OCI-LY3 (cell line): Measurements from ENCODE around the gene ERGIC1.

ENCODE experiments used
- H2AFZ ChIP-seq: fragments of 200-600, 300-600 bp; shearing (Covaris generic); 2 replicates; pipeline ENCODE4 v1.6.0; 2014; ENCODE audit warnings: antibody characterized with exemption, low read depth, low read length
- H3K27ac ChIP-seq: fragments of 200-600, 300-600 bp; sonication (generic); 2 replicates; pipeline ENCODE4 v1.5.1; 2014; ENCODE audit warnings: mild to moderate bottlenecking, low read length, moderate library complexity, mixed read lengths
- H3K27me3 ChIP-seq: fragments of 200-600, 300-600 bp; sonication (generic); 2 replicates; pipeline ENCODE4 v1.6.1; 2014; ENCODE audit warnings: low read depth, low read length, mixed read lengths
- H3K36me3 ChIP-seq: fragments of 200-600, 300-600 bp; sonication (generic); replicated peaks from 2 replicates; pipeline ENCODE3; 2014; ENCODE audit warnings: low read depth, low read length, mixed read lengths
- H3K4me1 ChIP-seq: fragments of 300-600, 200-600 bp; sonication (generic); 2 replicates; pipeline ENCODE4 v1.6.1; 2014; ENCODE audit warnings: low read length, mixed read lengths
- H3K4me2 ChIP-seq: fragments of 200-600, 300-600 bp; sonication (generic); 2 replicates; pipeline ENCODE4 v1.6.1; 2014; ENCODE audit warnings: low read length, mixed read lengths
- H3K4me3 ChIP-seq: fragments of 300-600, 200-600 bp; sonication (generic); 2 replicates; pipeline ENCODE4 v1.5.1; 2014; ENCODE audit warnings: antibody characterized with exemption, mild to moderate bottlenecking, low read length, moderate library complexity
- H3K79me2 ChIP-seq: fragments of 300-600, 200-600 bp; shearing (Covaris generic); 2 replicates; pipeline ENCODE4 v1.6.1; 2014; ENCODE audit warnings: mild to moderate bottlenecking, low read length, mixed read lengths
- H3K9ac ChIP-seq: fragments of 300-600, 200-600 bp; shearing (Covaris generic); 2 replicates; pipeline ENCODE4 v1.6.0; 2014; ENCODE audit warnings: mild to moderate bottlenecking, low read length, moderate library complexity
- H3K9me3 ChIP-seq: fragments of 200-600, 300-600 bp; shearing (Covaris generic); 2 replicates; pipeline ENCODE4 v1.6.1; 2014; ENCODE audit warnings: low read length, mixed read lengths; ENCODE audit not compliant: insufficient read depth
- H4K20me1 ChIP-seq: fragments of 200-600, 300-600 bp; sonication (generic); 2 replicates; pipeline ENCODE4 v1.6.1; 2016; ENCODE audit warnings: low read length, mixed read lengths; ENCODE audit not compliant: insufficient read depth
- EZH2phosphoT487 ChIP-seq: fragments of 200-600 bp; shearing (Covaris generic); IDR thresholded peaks from 2 replicates; pipeline ENCODE4 v1.6.1; 2018; ENCODE audit warnings: antibody characterized with exemption, mixed run types, low read depth
- TF ChIP-seq, protein P1 (sequence below): fragments of 200-600, 300-600 bp; sonication (generic); IDR thresholded peaks from 2 replicates; pipeline ENCODE4 v1.5.1; 2014; ENCODE audit warnings: antibody characterized with exemption, low read length, low read depth

ERGIC1 gene

DNA sequence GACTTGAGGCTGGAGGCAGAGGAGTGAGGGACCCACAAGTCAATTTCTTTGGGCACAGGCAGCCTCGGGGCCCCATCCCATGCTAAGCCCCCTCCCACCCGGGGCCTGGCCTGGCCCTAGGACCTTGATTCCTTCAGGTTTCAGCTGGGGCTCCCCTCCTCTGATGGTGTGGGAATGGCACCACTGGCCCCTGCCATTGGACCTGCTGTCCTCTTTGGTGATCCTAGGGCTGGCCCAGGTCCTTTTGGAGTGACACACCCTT is 10.5 kb downstream of the ERGIC1 start:
- Histone ChIP-seq H3K9ac (no peak overlapping the region), H3K79me2 (peaks cover 4% of the 10 kb centered on the region; the same call in 1 of the 2 replicates)

DNA sequence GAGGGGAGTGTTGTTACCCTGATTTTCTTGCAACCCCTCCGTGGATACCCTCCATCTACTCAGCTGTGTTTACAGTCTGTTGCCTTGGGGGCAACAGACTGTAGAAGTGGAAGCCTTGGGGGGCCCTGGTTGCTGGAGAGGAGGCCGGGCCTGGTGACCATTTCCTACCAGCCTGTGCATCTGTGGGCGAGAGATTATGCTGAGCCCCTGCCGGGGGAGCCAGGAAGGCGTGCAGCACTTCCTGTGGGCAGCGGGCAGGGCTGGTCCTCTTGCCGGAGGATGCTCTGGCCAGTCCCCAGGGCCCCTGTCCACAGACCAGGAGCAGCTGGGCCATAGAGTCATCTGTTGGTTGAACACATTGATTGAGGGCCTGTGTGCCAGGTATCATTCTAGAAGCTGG is 11.1 kb downstream of the ERGIC1 start:
- no peak overlapping the region for H3K4me2 ChIP-seq
- H3K36me3 ChIP-seq, result no peaks in the 10 kb centered on the region
- H3K4me3 ChIP-seq, result no peak overlapping the region
- H3K4me1 ChIP-seq, result no peaks in the 10 kb centered on the region
- H2AFZ ChIP-seq, result no peak overlapping the region
- no peak for TF ChIP-seq EZH2phosphoT487
- TF ChIP-seq, protein P1, sequence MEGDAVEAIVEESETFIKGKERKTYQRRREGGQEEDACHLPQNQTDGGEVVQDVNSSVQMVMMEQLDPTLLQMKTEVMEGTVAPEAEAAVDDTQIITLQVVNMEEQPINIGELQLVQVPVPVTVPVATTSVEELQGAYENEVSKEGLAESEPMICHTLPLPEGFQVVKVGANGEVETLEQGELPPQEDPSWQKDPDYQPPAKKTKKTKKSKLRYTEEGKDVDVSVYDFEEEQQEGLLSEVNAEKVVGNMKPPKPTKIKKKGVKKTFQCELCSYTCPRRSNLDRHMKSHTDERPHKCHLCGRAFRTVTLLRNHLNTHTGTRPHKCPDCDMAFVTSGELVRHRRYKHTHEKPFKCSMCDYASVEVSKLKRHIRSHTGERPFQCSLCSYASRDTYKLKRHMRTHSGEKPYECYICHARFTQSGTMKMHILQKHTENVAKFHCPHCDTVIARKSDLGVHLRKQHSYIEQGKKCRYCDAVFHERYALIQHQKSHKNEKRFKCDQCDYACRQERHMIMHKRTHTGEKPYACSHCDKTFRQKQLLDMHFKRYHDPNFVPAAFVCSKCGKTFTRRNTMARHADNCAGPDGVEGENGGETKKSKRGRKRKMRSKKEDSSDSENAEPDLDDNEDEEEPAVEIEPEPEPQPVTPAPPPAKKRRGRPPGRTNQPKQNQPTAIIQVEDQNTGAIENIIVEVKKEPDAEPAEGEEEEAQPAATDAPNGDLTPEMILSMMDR, result no peak
- H3K9ac ChIP-seq, result no peak overlapping the region
- H3K27me3 ChIP-seq, result no peaks in the 10 kb centered on the region
- no peak overlapping the region for H3K27ac ChIP-seq
- peaks cover 42% of the 10 kb centered on the region for H4K20me1 ChIP-seq
- H3K79me2 ChIP-seq, result peaks cover 4% of the 10 kb centered on the region; the same call in 1 of the 2 replicates
- H3K9me3 ChIP-seq, result no peaks in the 10 kb centered on the region

More for the DNA sequence above, 10.5 kb downstream of the ERGIC1 start:
- TF ChIP-seq, protein P1, result no peak
- no peak for TF ChIP-seq EZH2phosphoT487
- no peak overlapping the region for H3K4me3 ChIP-seq
- H4K20me1 ChIP-seq, result peaks cover 42% of the 10 kb centered on the region
- H3K27ac ChIP-seq, result no peak overlapping the region
- H3K4me1 ChIP-seq, result no peaks in the 10 kb centered on the region
- H3K4me2 ChIP-seq, result no peak overlapping the region
- H3K27me3 ChIP-seq, result no peaks in the 10 kb centered on the region
- H3K9me3 ChIP-seq, result no peaks in the 10 kb centered on the region
- H3K36me3 ChIP-seq, result no peaks in the 10 kb centered on the region
- no peak overlapping the region for H2AFZ ChIP-seq

DNA sequence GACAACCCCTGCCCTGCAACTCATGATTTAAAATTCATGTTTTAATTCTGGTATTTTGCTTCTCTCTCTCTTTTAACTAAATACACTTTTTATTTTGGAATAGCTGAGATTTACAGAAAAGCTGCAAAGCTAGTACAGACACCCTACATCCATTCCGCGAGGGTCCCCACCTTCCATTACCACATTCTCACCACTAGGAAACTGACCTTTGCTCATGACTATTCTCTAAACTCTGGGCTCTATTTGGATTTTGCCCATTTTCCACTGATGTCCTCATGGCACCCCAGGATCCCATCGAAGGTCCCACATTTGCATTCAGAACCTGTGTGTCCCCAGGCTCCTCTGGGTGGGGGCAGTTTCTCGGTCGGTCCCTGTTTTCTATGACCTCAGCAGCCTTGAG is 11.5 kb downstream of the ERGIC1 start:
- Histone ChIP-seq H3K36me3 (no peaks in the 10 kb centered on the region), H4K20me1 (peaks cover 42% of the 10 kb centered on the region), H2AFZ (no peak overlapping the region), H3K9me3 (no peaks in the 10 kb centered on the region), H3K27ac (no peak overlapping the region), H3K27me3 (no peaks in the 10 kb centered on the region), H3K4me2 (no peak overlapping the region), H3K79me2 (peaks cover 4% of the 10 kb centered on the region; the same call in 1 of the 2 replicates), H3K4me3 (no peak overlapping the region), H3K4me1 (no peaks in the 10 kb centered on the region), H3K9ac (no peak overlapping the region)
- TF ChIP-seq, protein P1, result no peak

DNA sequence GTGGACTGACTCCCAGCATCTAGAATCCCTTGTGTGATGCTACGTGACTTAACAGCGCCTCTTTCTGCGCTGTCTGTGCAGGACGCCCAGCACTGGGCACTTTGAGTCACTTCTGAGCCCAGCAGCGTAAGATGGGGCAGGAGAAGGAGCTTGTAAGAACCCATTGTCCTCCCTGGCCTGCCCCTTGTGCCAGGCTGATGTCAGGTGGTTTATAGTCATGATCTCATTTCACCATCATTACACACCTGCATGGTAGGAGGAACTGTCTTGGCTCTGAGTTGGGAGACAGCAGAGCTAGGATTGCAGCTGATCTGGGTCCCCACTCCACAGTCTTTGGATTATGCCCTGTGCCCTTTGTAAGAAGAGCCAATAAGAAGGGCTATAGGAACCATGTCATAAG is 12.2 kb downstream of the ERGIC1 start:
- no peaks in the 10 kb centered on the region for H3K27me3 ChIP-seq
- no peaks in the 10 kb centered on the region for H3K36me3 ChIP-seq
- no peaks in the 10 kb centered on the region for H3K9me3 ChIP-seq
- no peak overlapping the region for H3K4me2 ChIP-seq
- H4K20me1 ChIP-seq, result peaks cover 40% of the 10 kb centered on the region
- no peak overlapping the region for H3K9ac ChIP-seq
- peaks cover 4% of the 10 kb centered on the region; the same call in 1 of the 2 replicates for H3K79me2 ChIP-seq
- no peak overlapping the region for H3K4me3 ChIP-seq
- no peak overlapping the region for H2AFZ ChIP-seq
- TF ChIP-seq EZH2phosphoT487, result no peak
- TF ChIP-seq, protein P1, result no peak
- H3K27ac ChIP-seq, result no peak overlapping the region
- H3K4me1 ChIP-seq, result no peaks in the 10 kb centered on the region
